K562 (cell line): ENCODE data around the gene PI4KA. TPM values are rescaled to one million over a fixed set of nuclear protein-coding genes. Genes with fewer than 3 reads are reported as not detected.

ENCODE experiments used
- CBX3 ChIP-seq, 2 experiments: IDR thresholded peaks; 1 replicate in 1 of 2; 2 replicates in 1 of 2; pipeline ENCODE4 v1.6.1; 2012; ENCODE audit warnings: inconsistent platforms in 2 of 2, low read length in 2 of 2, borderline replicate concordance in 1 of 2, control low read depth in 1 of 2
- CCAR2 ChIP-seq: fragments of 200-400 bp; formaldehyde crosslinking; IDR thresholded peaks from 2 replicates; pipeline ENCODE4 v1.6.1; 2017; ENCODE audit warnings: mild to moderate bottlenecking, low read depth, low read length
- CEBPG ChIP-seq, 3 experiments: fragments of 200-800 bp in 1 of 3; sonication (Bioruptor generic) in 1 of 3; sonication (generic) in 1 of 3; formaldehyde crosslinking in 1 of 3; IDR thresholded peaks in 2 of 3; conservative IDR thresholded peaks in 1 of 3; 2 replicates each; pipeline versions ENCODE4 v1.6.1 to v1.8.0; 2016 to 2022; ENCODE audit warnings: missing compliant biosample characterization in 2 of 3, missing genetic modification characterization in 2 of 3, mild to moderate bottlenecking in 1 of 3, missing genetic modification reagents in 1 of 3
- DMBX1 ChIP-seq: fragments of 250-450 bp; sonication (Bioruptor Pico); IDR thresholded peaks from 2 replicates; pipeline ENCODE4 v1.8.0; 2022; ENCODE audit warnings: inconsistent platforms, mild to moderate bottlenecking, moderate library complexity, borderline replicate concordance
- HLTF ChIP-seq: fragments of 450-650 bp; IDR thresholded peaks from 2 replicates; pipeline ENCODE4 v1.6.1; 2016
- NUFIP1 ChIP-seq: fragments of 450-650 bp; IDR thresholded peaks from 2 replicates; pipeline ENCODE4 v1.6.1; 2018; ENCODE audit not compliant: partially characterized antibody
- PHF20 ChIP-seq: fragments of 450-650 bp; IDR thresholded peaks from 2 replicates; pipeline ENCODE4 v1.6.1; 2018; ENCODE audit not compliant: partially characterized antibody
- RAD51 ChIP-seq: fragments of 450-650 bp; IDR thresholded peaks from 2 replicates; pipeline ENCODE4 v1.7.1; 2016; ENCODE audit warnings: low read depth, mild to moderate bottlenecking, borderline replicate concordance
- SMAD2 ChIP-seq: fragments of 150-350 bp; IDR thresholded peaks from 2 replicates; pipeline ENCODE4 v1.6.1; 2014; ENCODE audit warnings: low read depth, mild to moderate bottlenecking, low read length
- WHSC1 ChIP-seq: IDR thresholded peaks from one replicate; pipeline ENCODE4 v1.6.1; 2012; ENCODE audit warnings: low read length, control low read depth, inconsistent platforms
- ZBTB43 ChIP-seq: sonication (generic); formaldehyde crosslinking; IDR thresholded peaks from 2 replicates; pipeline ENCODE4 v1.8.0; 2023; ENCODE audit warnings: mild to moderate bottlenecking, missing genetic modification reagents
- ZNF318 ChIP-seq, 2 experiments: fragments of 450-650 bp; IDR thresholded peaks; 2 replicates each; pipeline ENCODE4 v1.6.1; 2016; ENCODE audit warnings: mild to moderate bottlenecking in 2 of 2, borderline replicate concordance in 1 of 2, low read depth in 1 of 2, moderate library complexity in 1 of 2
- polyA plus RNA-seq, 8 experiments: library from polyadenylated mRNA; depleted of rRNA in 4 of 8; stranded (reverse) in 5 of 8; unstranded in 3 of 8; fragments of >200 nt; fragmentation: Nextera tagmentation in 2 of 8; fragmentation: Illumina TruSeq in 1 of 8; extraction: Ambion mirVana in 2 of 8; extraction: Trizol in 1 of 8; gene quantifications; 2 replicates each; pipeline versions ENCODE4 v1.2.1 to v1.2.3, GENCODE V29; 2011 to 2014; ENCODE audit warnings: inconsistent platforms in 1 of 8, missing spikeins in 1 of 8
- total RNA-seq, 7 experiments: library from RNA; depleted of rRNA in 6 of 7; stranded (reverse); fragments of >200 nt in 6 of 7; fragmentation: Illumina TruSeq in 2 of 7; extraction: Trizol in 2 of 7; gene quantifications; 2 replicates each; pipeline versions ENCODE4 v1.2.1 to v1.2.3, GENCODE V29; 2011 to 2021; ENCODE audit warnings: low replicate concordance in 1 of 7
- TF ChIP-seq, protein P1 (sequence below), 2 experiments: fragments of 450-650 bp in 1 of 2; IDR thresholded peaks; 2 replicates each; pipeline ENCODE4 v1.6.1; 2011 to 2017; ENCODE audit warnings: low read depth in 2 of 2, antibody characterized with exemption in 1 of 2, borderline replicate concordance in 1 of 2, low read length in 1 of 2, mild to moderate bottlenecking in 1 of 2, mixed read lengths in 1 of 2; ENCODE audit not compliant: control insufficient read depth in 1 of 2

The PI4KA gene
- total and polyA plus RNA-seq, 9 of the 15 experiments (the other 6 are each of a cell fraction or from before 2014, with no cell fraction given), result 7.3 to 187 (median 84.7) TPM

DNA sequence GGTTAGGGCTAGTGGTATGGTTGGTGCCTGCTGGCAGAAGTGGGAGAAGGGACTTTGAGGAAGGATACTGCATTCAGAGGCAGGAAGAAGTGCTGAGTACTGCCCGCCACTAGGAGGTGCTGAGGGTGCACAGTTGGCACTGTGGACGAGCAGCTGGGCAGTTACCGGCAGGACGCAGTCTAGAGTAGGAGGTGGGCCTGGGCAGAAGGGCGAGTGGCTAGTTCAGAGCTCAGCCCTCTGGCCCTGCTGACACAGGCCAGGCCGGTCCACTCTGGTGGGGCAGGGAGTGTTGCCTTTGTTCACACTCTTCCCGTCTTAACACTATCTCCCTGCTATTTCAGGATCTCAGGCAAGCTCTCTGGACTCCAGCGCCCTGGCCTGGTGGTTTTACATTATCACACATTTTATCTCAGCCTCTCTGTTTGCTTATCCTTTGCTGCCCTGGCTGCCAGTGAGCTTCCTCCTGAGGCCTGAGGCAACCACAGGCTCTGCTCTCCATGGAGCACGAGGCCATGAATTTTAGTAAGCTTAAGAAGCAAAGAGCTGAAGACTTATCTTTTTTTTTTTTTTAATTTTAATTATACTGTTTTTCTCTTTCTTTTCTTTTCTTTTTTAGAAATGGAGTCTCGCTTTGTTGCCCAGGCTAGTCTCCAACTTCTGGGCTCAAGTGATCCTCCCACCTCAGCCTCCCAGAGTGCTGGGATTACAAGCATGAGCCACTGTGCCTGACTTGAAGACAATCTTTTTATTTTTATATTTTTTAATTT lies 27.1 kb upstream of the PI4KA start (continued):
- TF ChIP-seq, protein P1, sequence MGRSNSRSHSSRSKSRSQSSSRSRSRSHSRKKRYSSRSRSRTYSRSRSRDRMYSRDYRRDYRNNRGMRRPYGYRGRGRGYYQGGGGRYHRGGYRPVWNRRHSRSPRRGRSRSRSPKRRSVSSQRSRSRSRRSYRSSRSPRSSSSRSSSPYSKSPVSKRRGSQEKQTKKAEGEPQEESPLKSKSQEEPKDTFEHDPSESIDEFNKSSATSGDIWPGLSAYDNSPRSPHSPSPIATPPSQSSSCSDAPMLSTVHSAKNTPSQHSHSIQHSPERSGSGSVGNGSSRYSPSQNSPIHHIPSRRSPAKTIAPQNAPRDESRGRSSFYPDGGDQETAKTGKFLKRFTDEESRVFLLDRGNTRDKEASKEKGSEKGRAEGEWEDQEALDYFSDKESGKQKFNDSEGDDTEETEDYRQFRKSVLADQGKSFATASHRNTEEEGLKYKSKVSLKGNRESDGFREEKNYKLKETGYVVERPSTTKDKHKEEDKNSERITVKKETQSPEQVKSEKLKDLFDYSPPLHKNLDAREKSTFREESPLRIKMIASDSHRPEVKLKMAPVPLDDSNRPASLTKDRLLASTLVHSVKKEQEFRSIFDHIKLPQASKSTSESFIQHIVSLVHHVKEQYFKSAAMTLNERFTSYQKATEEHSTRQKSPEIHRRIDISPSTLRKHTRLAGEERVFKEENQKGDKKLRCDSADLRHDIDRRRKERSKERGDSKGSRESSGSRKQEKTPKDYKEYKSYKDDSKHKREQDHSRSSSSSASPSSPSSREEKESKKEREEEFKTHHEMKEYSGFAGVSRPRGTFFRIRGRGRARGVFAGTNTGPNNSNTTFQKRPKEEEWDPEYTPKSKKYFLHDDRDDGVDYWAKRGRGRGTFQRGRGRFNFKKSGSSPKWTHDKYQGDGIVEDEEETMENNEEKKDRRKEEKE (IDR thresholded peaks at IDR 0.05; ENCODE audit: borderline replicate concordance in 1 of 2, control insufficient read depth in 1 of 2, low read depth in 2 of 2, low read length in 1 of 2), result 0 out of 4 replicates have a peak, but pooled peaks of 1 of the 2 experiments have one; percentile 63
- TF ChIP-seq RAD51, result peak; percentile 46; the same call in 1 of the 2 replicates
- no peak for TF ChIP-seq ZBTB43 (CRISPR knock-in tag)
- peak; percentile 99 for TF ChIP-seq HLTF
- TF ChIP-seq CBX3 (IDR thresholded peaks at IDR 0.05; ENCODE audit: borderline replicate concordance in 1 of 2, low read length in 2 of 2), result peak; percentile 88 to 93
- TF ChIP-seq CCAR2, result no peak; the same call in 1 of the 2 replicates
- peak in 1 of 2 experiments; percentile 50; a peak in 1 of 4 replicates for TF ChIP-seq ZNF318 (IDR thresholded peaks at IDR 0.05; ENCODE audit: borderline replicate concordance in 1 of 2, low read depth in 1 of 2)
- no peak for TF ChIP-seq NUFIP1
- TF ChIP-seq SMAD2, result no peak
- TF ChIP-seq PHF20, result no peak
- TF ChIP-seq DMBX1 (CRISPR knock-in tag), result peak; percentile 87
- TF ChIP-seq CEBPG (CRISPR knock-in tag; IDR thresholded peaks at IDR 0.05), result peak; percentile 69; the same call in 1 of the 2 replicates
- no peak; a peak in 2 of 4 replicates for TF ChIP-seq CEBPG (tag; conservative IDR thresholded peaks at IDR 0.05 in 1 of 2, IDR thresholded peaks at IDR 0.05 in 1 of 2)
- peak; percentile 97 for TF ChIP-seq WHSC1
